GM12892 (cell line): ENCODE measurements around the gene NONO.
"Not testable (repeated sequence)": the region's sequence is repeated elsewhere in the genome, so short reads cannot be mapped to it uniquely, and the experiment has no call there.

ENCODE experiments used
- POLR2A ChIP-seq: IDR thresholded peaks from 2 replicates; pipeline ENCODE4 v1.6.1; 2011; ENCODE audit warnings: low read depth, low read length, control low read depth
- TAF1 ChIP-seq: IDR thresholded peaks from 2 replicates; pipeline ENCODE4 v1.6.1; 2011; ENCODE audit warnings: low read depth, mild to moderate bottlenecking, control low read depth, low read length, borderline replicate concordance

- not testable (repeated sequence) for TF ChIP-seq TAF1, POLR2A
Measured at GRCh38 chrX:71300064-71300463, 16.6 kb downstream of the NONO start.
